22Rv1 (cell line): ENCODE measurements around the gene KCNJ6.
"Not testable (repeated sequence)": the region's sequence is repeated elsewhere in the genome, so short reads cannot be mapped to it uniquely, and the experiment has no call there.

ENCODE experiments used
- H3K27ac ChIP-seq: fragments of 450-650 bp; 2 replicates; pipeline ENCODE4 v1.5.1; 2017
- CTCF ChIP-seq: fragments of 450-650 bp; IDR thresholded peaks from 2 replicates; pipeline ENCODE4 v1.5.1; 2017; ENCODE audit warnings: mild to moderate bottlenecking
- ZFX ChIP-seq: fragments of 450-650 bp; IDR thresholded peaks from 2 replicates; pipeline ENCODE4 v1.6.1; 2017; ENCODE audit warnings: antibody characterized with exemption, borderline replicate concordance

KCNJ6 gene

GRCh38 chr21:37939838-37940237, 23.6 kb upstream of the KCNJ6 start:
- H3K27ac ChIP-seq: no peak overlapping the region
- no peak for TF ChIP-seq ZFX
- TF ChIP-seq CTCF: no peak

GRCh38 chr21:37939251-37939650, 23.0 kb upstream of the KCNJ6 start:
- TF ChIP-seq ZFX: no peak
- no peak for TF ChIP-seq CTCF

GRCh38 chr21:37937668-37938067, 21.4 kb upstream of the KCNJ6 start:
- TF ChIP-seq CTCF (no peak), ZFX (no peak)
- no peak overlapping the region for H3K27ac ChIP-seq

More at GRCh38 chr21:37939251-37939650, 23.0 kb upstream of the KCNJ6 start:
- no peak overlapping the region for H3K27ac ChIP-seq

GRCh38 chr21:37936010-37936785, 19.9 kb upstream of the KCNJ6 start:
- no peak for TF ChIP-seq CTCF
- no peak for TF ChIP-seq ZFX
- H3K27ac ChIP-seq: no peak overlapping the region

GRCh38 chr21:37932936-37933335, 16.7 kb upstream of the KCNJ6 start:
- no peak overlapping the region for H3K27ac ChIP-seq
- TF ChIP-seq ZFX: no peak
- TF ChIP-seq CTCF: no peak

- TF ChIP-seq CTCF (no peak), ZFX (no peak)
- no peak overlapping the region for H3K27ac ChIP-seq
These were observed 11.5 kb upstream of the KCNJ6 start for GRCh38 chr21:37927711-37928110.

GRCh38 chr21:37921091-37921490, 4.8 kb upstream of the KCNJ6 start:
- H3K27ac ChIP-seq: no peak overlapping the region
- TF ChIP-seq ZFX (no peak), CTCF (no peak)

- not testable (repeated sequence) for H3K27ac ChIP-seq
These were observed 4.0 kb upstream of the KCNJ6 start for GRCh38 chr21:37920302-37920701.
